Stimulated activated CD4-positive, alpha-beta T cell treated with anti-CD3 and anti-CD28 coated beads, Interleukin-4, amount 100 ng/mL, for 48 hours (primary cell): Measurements from ENCODE around the gene NODAL.
A peak's percentile ranks its signal among the peaks of the same experiment; 100 is the strongest.

Source experiments
- DNase-seq, 2 donors: peaks; one replicate each; pipeline ENCODE4 v3.0.0-alpha.2; 2020; ENCODE audit warnings: low read depth in 2 of 2

NODAL gene

GRCh38 chr10:70433581-70434280 is 7.8 kb downstream of the NODAL start:
- no peak for DNase-seq

- no peak for DNase-seq
Observed at GRCh38 chr10:70432561-70433263, 8.8 kb downstream of the NODAL start.

GRCh38 chr10:70432101-70432500 is 9.4 kb downstream of the NODAL start:
- DNase-seq = no peak

GRCh38 chr10:70430493-70431445 is 10.7 kb downstream of the NODAL start:
- no peak for DNase-seq

GRCh38 chr10:70426823-70427222 is 14.7 kb downstream of the NODAL start:
- DNase-seq = no peak

GRCh38 chr10:70425096-70425495 is 16.4 kb downstream of the NODAL start:
- DNase-seq = no peak

- DNase-seq = no peak
Observed at GRCh38 chr10:70424320-70424719, 17.2 kb downstream of the NODAL start.

- DNase-seq = no peak
Observed at GRCh38 chr10:70418713-70419112, 22.8 kb downstream of the NODAL start.

GRCh38 chr10:70418229-70418628 is 23.3 kb downstream of the NODAL start:
- DNase-seq = no peak

- no peak for DNase-seq
Observed at GRCh38 chr10:70417568-70417967, 23.9 kb downstream of the NODAL start.

- DNase-seq = no peak
Observed at GRCh38 chr10:70412356-70412755, 29.1 kb downstream of the NODAL start.

- no peak for DNase-seq
Observed at GRCh38 chr10:70410608-70411007, 30.9 kb downstream of the NODAL start.

GRCh38 chr10:70409772-70410171 is 31.7 kb downstream of the NODAL start:
- DNase-seq = no peak

GRCh38 chr10:70405037-70405824 is 36.2 kb downstream of the NODAL start:
- no peak for DNase-seq

GRCh38 chr10:70404787-70405036 is 36.8 kb downstream of the NODAL start:
- no peak for DNase-seq

GRCh38 chr10:70404036-70404786 is 37.3 kb downstream of the NODAL start, which contains the start of gene EIF4EBP2:
Gene EIF4EBP2, plus strand, starts transcription at chr10:70404145. Its CDS starts 257 bp downstream, at chr10:70404402.
- peak; percentile 98 to 100 for DNase-seq

GRCh38 chr10:70403483-70404035 is 37.9 kb downstream of the NODAL start:
- DNase-seq = no peak

GRCh38 chr10:70399177-70399576 is 42.3 kb downstream of the NODAL start:
- no peak for DNase-seq

GRCh38 chr10:70396140-70396539 is 45.3 kb downstream of the NODAL start:
- DNase-seq = no peak

GRCh38 chr10:70391654-70392053 is 49.8 kb downstream of the NODAL start:
- DNase-seq = no peak
